GM21619 (cell line): ENCODE data around the gene VAPA.
"Not testable (repeated sequence)": the region's sequence is repeated elsewhere in the genome, so short reads cannot be mapped to it uniquely, and the experiment has no call there.

ENCODE experiments used
- ATAC-seq: cut with Tn5 transposase; IDR thresholded peaks from one replicate; pipeline ENCODE4 v1.9.1; 2021; ENCODE audit not compliant: unreplicated experiment

The VAPA gene

GRCh38 chr18:9885170-9886004 is 28.4 kb upstream of the VAPA start, which contains the start of gene TXNDC2:
TXNDC2 (plus strand) TSS chr18:9885973; CDS start chr18:9886681, 708 bp downstream.
- no peak for ATAC-seq

- ATAC-seq, result no peak
Measured at GRCh38 chr18:9886005-9886348, 27.8 kb upstream of the VAPA start.

- no peak for ATAC-seq
Measured at GRCh38 chr18:9887992-9888391, 25.8 kb upstream of the VAPA start.

GRCh38 chr18:9890196-9890595 is 23.6 kb upstream of the VAPA start:
- no peak for ATAC-seq

- no peak for ATAC-seq
Measured at GRCh38 chr18:9890957-9891356, 22.9 kb upstream of the VAPA start.

GRCh38 chr18:9891515-9891914 is 22.3 kb upstream of the VAPA start:
- not testable (repeated sequence) for ATAC-seq

GRCh38 chr18:9894454-9895068 is 19.3 kb upstream of the VAPA start:
- no peak for ATAC-seq

- ATAC-seq, result no peak
Measured at GRCh38 chr18:9897129-9897528, 16.7 kb upstream of the VAPA start.

- ATAC-seq, result not testable (repeated sequence)
Measured at GRCh38 chr18:9897787-9898291, 16.0 kb upstream of the VAPA start.

GRCh38 chr18:9898792-9899549 is 14.8 kb upstream of the VAPA start:
- ATAC-seq, result no peak

GRCh38 chr18:9899550-9899930 is 14.3 kb upstream of the VAPA start:
- not testable (repeated sequence) for ATAC-seq

- no peak for ATAC-seq
Measured at GRCh38 chr18:9900699-9901098, 13.1 kb upstream of the VAPA start.

- ATAC-seq, result no peak
Measured at GRCh38 chr18:9901377-9901776, 12.4 kb upstream of the VAPA start.

GRCh38 chr18:9902264-9902663 is 11.6 kb upstream of the VAPA start:
- ATAC-seq, result not testable (repeated sequence)

- no peak for ATAC-seq
Measured at GRCh38 chr18:9902832-9903231, 11.0 kb upstream of the VAPA start.

GRCh38 chr18:9905401-9905922 is 8.4 kb upstream of the VAPA start:
- ATAC-seq, result no peak

- no peak for ATAC-seq
Measured at GRCh38 chr18:9906481-9906880, 7.3 kb upstream of the VAPA start.

GRCh38 chr18:9907867-9908266 is 5.9 kb upstream of the VAPA start:
- ATAC-seq, result no peak

- no peak for ATAC-seq
Measured at GRCh38 chr18:9910071-9910470, 3.7 kb upstream of the VAPA start.

GRCh38 chr18:9910661-9911060 is 3.2 kb upstream of the VAPA start:
- no peak for ATAC-seq

- no peak for ATAC-seq
Measured at GRCh38 chr18:9911226-9911625, 2.6 kb upstream of the VAPA start.
